Naive thymus-derived CD4-positive, alpha-beta T cell (primary cell): ENCODE measurements around the gene ADO. TPM values are rescaled to one million over a fixed set of nuclear protein-coding genes. Genes with fewer than 3 reads are reported as not detected.

ENCODE experiments used
- ATAC-seq: fragments of 150-1000 bp; cut with Tn5 transposase; 2 replicates; pipeline ENCODE4 v1.10.0; 2021; ENCODE audit warnings: mild to moderate bottlenecking, moderate library complexity
- CTCF ChIA-PET: fragments of 350-600 bp; sonication (Branson Sonifier 250); formaldehyde crosslinking; loops from one replicate; lab custom pipeline; 2021; ENCODE audit warnings: antibody characterized with exemption; lab: Charles Lee
- POLR2A ChIA-PET: fragments of 350-600 bp; sonication (Branson Sonifier 250); formaldehyde crosslinking; loops from one replicate; lab custom pipeline; 2021; ENCODE audit warnings: antibody characterized with exemption, inconsistent platforms; lab: Charles Lee
- DNase-seq, 9 donors: peaks; one replicate each; pipeline versions ENCODE4 v3.0.0 to v3.0.0-alpha.2; 2020 to 2022; ENCODE audit warnings: mixed read lengths in 1 of 9
- H3K27ac ChIP-seq: one replicate; pipeline ENCODE4 v1.7.0; 2013; ENCODE audit warnings: mild to moderate bottlenecking, low read depth, low read length, moderate library complexity
- H3K27me3 ChIP-seq, 2 donors: one replicate each; pipeline ENCODE4 v1.7.0; 2013; ENCODE audit warnings: low read length in 2 of 2, mild to moderate bottlenecking in 2 of 2, moderate library complexity in 2 of 2; ENCODE audit not compliant: control insufficient read depth in 2 of 2, insufficient read depth in 2 of 2
- H3K36me3 ChIP-seq, 3 experiments: 1 replicate in 2 of 3; 2 replicates in 1 of 3; pipeline ENCODE4 v1.7.0; 2013; ENCODE audit warnings: low read length in 3 of 3, mild to moderate bottlenecking in 3 of 3, moderate library complexity in 1 of 3; ENCODE audit not compliant: insufficient read depth in 3 of 3, control insufficient read depth in 2 of 3
- H3K4me1 ChIP-seq, 2 donors: one replicate each; pipeline ENCODE4 v1.7.0; 2013; ENCODE audit warnings: low read length in 2 of 2, mild to moderate bottlenecking in 2 of 2, moderate library complexity in 1 of 2; ENCODE audit not compliant: control insufficient read depth in 2 of 2, insufficient read depth in 2 of 2
- H3K4me3 ChIP-seq: 2 replicates; pipeline ENCODE4 v1.7.0; 2013; ENCODE audit warnings: mild to moderate bottlenecking, low read length
- H3K9me3 ChIP-seq, 3 experiments: 1 replicate in 2 of 3; 2 replicates in 1 of 3; pipeline ENCODE4 v1.7.0; 2013; ENCODE audit warnings: low read length in 3 of 3; ENCODE audit not compliant: control insufficient read depth in 2 of 3
- H3K27ac Mint-ChIP-seq, 9 donors: one replicate each; pipeline ENCODE4 v1.8.0; 2020 to 2022; ENCODE audit warnings: mixed read lengths in 9 of 9, mild to moderate bottlenecking in 8 of 9, moderate library complexity in 5 of 9, inconsistent platforms in 2 of 9
- H3K27me3 Mint-ChIP-seq, 5 donors: one replicate each; pipeline ENCODE4 v1.8.0; 2021 to 2022; ENCODE audit warnings: mixed read lengths in 5 of 5, mild to moderate bottlenecking in 1 of 5
- H3K36me3 Mint-ChIP-seq, 5 donors: one replicate each; pipeline ENCODE4 v1.8.0; 2020 to 2022; ENCODE audit warnings: mixed read lengths in 5 of 5, mild to moderate bottlenecking in 3 of 5, inconsistent platforms in 1 of 5
- H3K4me1 Mint-ChIP-seq, 7 donors: one replicate each; pipeline ENCODE4 v1.8.0; 2020 to 2022; ENCODE audit warnings: mixed read lengths in 7 of 7, mild to moderate bottlenecking in 3 of 7, inconsistent platforms in 1 of 7
- H3K4me3 Mint-ChIP-seq, 10 donors: one replicate each; pipeline ENCODE4 v1.8.0; 2020 to 2022; ENCODE audit warnings: mild to moderate bottlenecking in 10 of 10, mixed read lengths in 10 of 10, moderate library complexity in 6 of 10, inconsistent platforms in 2 of 10
- H3K9me3 Mint-ChIP-seq, 11 donors: one replicate each; pipeline ENCODE4 v1.8.0; 2020 to 2022; ENCODE audit warnings: mixed read lengths in 11 of 11, mild to moderate bottlenecking in 4 of 11, inconsistent platforms in 1 of 11, moderate library complexity in 1 of 11
- intact Hi-C, 2 donors: fragments of 100-400 bp; cut with micrococcal nuclease; formaldehyde crosslinking; loops; one replicate each; pipeline ENCODE4 v1.15.1; 2023
- polyA plus RNA-seq, 2 donors: library from polyadenylated mRNA; unstranded; fragments of 300-500 nt; fragmentation: Illumina TruSeq; gene quantifications; one replicate each; pipeline ENCODE4 v1.2.3, GENCODE V29; 2021
- total RNA-seq, 6 experiments: library from RNA in 5 of 6; stranded (reverse) in 5 of 6; gene quantifications; 1 replicate in 5 of 6; 2 replicates in 1 of 6; pipeline ENCODE4 v1.2.3 and lab custom pipeline; 2021 to 2026

The ADO gene
- total and polyA plus RNA-seq, 7 experiments from 2014 or later = 2.0 to 21.3 (median 12.4) TPM

DNA sequence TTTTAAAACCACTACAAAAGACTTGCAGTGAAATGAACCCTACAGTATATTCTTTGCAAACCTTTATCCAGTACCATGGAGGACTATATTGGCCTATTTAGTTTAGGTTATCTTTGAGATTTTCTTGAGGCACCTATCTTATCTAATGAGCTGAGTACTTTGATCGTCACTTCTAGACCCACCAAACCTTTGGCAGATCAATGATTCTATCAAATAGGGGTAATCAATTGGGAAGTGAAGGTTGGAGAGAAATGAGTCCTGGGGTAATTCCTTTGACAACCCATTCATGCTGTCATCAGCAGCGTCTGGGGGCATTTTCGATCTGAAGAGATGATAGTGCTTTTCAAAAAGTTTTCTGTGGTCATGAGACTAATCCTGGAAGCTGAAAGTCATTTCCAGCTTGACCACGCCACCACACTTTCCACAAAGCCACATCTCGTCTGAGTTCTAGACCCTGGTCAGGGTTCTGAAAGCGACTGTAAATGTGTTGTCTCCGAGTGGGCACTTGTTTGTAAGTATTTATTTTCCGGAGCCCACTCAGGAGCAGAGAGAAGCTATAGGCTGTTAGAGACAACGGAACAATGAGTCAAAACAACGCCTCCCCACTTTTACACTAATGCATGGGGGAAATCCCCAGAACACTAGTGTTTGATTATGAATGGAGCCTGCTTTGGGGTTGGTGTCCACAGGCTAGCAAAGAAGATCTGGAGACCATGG is 6.8 kb downstream of the ADO start:
- H3K4me1 Mint-ChIP-seq = peaks cover 42 to 80% (median 74%) of the 10 kb centered on the region in 7 donors
- H3K9me3 Mint-ChIP-seq = no peaks in the 10 kb centered on the region

DNA sequence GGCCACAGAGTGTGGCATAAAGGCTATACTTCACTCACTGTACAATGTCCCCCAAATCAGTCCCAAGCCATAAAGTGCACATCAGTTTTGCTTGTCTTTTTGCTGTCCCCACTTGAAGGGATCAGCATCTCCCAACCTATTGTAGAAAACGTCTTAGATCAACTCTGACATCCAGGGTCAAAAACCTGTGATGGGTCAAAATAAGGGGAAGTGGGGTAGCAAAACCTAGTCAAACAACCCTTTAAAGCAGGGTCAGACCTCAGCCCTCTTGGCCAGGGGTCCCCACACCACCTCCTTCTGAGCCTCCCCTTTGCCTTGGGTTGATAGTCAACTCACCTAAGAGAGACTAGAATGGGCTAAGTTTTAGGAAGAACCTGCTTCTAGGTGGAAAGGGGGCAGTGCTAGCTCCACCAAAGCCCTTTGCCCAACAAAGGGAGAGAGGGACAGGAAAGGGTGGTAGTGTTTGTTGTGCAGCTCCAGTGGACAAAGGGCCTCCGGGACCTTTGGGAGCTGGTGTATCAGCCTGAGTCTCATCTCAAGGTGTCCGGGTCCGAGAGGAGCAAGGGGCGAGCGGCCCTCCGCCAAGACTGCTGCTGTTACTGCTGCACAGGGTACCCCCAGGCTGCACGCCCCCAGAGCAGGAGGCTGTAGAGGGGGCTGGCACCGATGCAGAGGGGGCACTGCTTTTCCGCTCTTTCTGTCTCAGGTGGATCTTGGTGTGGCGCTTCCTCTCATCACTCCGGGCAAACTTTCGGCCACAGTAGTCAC is 8.3 kb downstream of the ADO start:
- no peak overlapping the region for H3K4me3 ChIP-seq
- Mint-ChIP-seq H3K27ac (no peak overlapping the region), H3K27me3 (peaks cover 0 to 42% (median 7%) of the 10 kb centered on the region in 5 donors), H3K4me1 (peaks cover 38 to 74% (median 64%) of the 10 kb centered on the region in 7 donors), H3K9me3 (peaks cover 0 to 2% (median 0%) of the 10 kb centered on the region in 11 donors), H3K4me3 (peak overlapping the region in 5 of 10 donors; percentile 24 to 98 (median 41)), H3K36me3 (peaks cover 0 to 31% (median 0%) of the 10 kb centered on the region in 5 donors)
- intact Hi-C loops = loop anchor here in 1 of 2 donors (10.0 kb wide), 1 partner anchor 548 kb away; the partner anchor contains the start of gene RTKN2
- no peak for ATAC-seq
- no peaks in the 10 kb centered on the region for H3K9me3 ChIP-seq
- no peak overlapping the region for H3K27ac ChIP-seq
- H3K4me1 ChIP-seq = peaks cover 11 to 13% of the 10 kb centered on the region in 2 donors
- POLR2A ChIA-PET = interaction anchor here (5.8 kb wide), 1 partner anchor 8 kb away, joined by 80 read pairs; the partner anchor contains the start of gene ADO
- H3K36me3 ChIP-seq = no peaks in the 10 kb centered on the region
- CTCF ChIA-PET = no interaction called here
- no peaks in the 10 kb centered on the region for H3K27me3 ChIP-seq
- DNase-seq = no peak

More for the DNA sequence above, 6.8 kb downstream of the ADO start:
- no peaks in the 10 kb centered on the region for H3K27me3 ChIP-seq
- Mint-ChIP-seq H3K36me3 (peaks cover 0 to 37% (median 8%) of the 10 kb centered on the region in 5 donors), H3K4me3 (peak overlapping the region in 1 of 10 donors; percentile 59), H3K27ac (peak overlapping the region in 3 of 9 donors; percentile 9 to 67 (median 14)), H3K27me3 (peaks cover 0 to 37% (median 7%) of the 10 kb centered on the region in 5 donors)
- ATAC-seq = no peak
- CTCF ChIA-PET = no interaction called here
- H3K36me3 ChIP-seq = no peaks in the 10 kb centered on the region
- intact Hi-C loops = loop anchor here in 1 of 2 donors (10.0 kb wide), 1 partner anchor 547 kb away; the partner anchor contains the start of gene RTKN2
- H3K4me3 ChIP-seq = no peak overlapping the region
- POLR2A ChIA-PET = interaction anchor here (0.6 to 1.1 kb wide), 2 partner anchors 174 to 280 kb away, joined by 3 read pairs; no protein-coding TSS in a partner anchor
- no peaks in the 10 kb centered on the region for H3K9me3 ChIP-seq
- no peak overlapping the region for H3K27ac ChIP-seq
- peaks cover 19 to 22% of the 10 kb centered on the region in 2 donors for H3K4me1 ChIP-seq
- DNase-seq = peak in 1 of 9 donors; percentile 80

DNA sequence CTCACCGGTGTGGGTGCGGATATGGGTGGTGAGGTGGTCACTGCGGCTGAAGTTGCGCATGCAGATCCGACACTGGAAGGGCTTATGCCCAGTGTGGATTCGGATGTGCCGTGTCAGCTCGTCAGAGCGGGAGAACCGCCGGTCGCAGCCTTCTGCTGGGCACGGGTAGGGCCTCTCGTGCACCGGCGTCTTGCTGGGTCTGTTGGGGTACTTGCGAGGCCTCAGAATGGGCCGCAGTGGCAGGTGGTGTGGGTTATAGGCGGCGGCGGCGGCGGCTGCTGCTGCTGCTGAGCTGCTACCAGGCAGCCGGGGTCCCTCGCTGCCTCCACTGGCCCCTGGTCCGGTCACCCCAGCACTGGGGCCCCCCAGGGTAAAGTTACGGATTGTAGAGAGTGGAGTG is 8.9 kb downstream of the ADO start:
- Histone ChIP-seq H3K36me3 (no peaks in the 10 kb centered on the region), H3K4me3 (no peak overlapping the region), H3K27ac (no peak overlapping the region), H3K4me1 (peaks cover 16 to 17% of the 10 kb centered on the region in 2 donors), H3K9me3 (no peaks in the 10 kb centered on the region), H3K27me3 (no peaks in the 10 kb centered on the region)
- peaks cover 5 to 46% (median 7%) of the 10 kb centered on the region in 5 donors for H3K27me3 Mint-ChIP-seq
- CTCF ChIA-PET = no interaction called here
- H3K9me3 Mint-ChIP-seq = peaks cover 0 to 2% (median 0%) of the 10 kb centered on the region in 11 donors
- peaks cover 41 to 72% (median 62%) of the 10 kb centered on the region in 7 donors for H3K4me1 Mint-ChIP-seq
- ATAC-seq (no peak), DNase-seq (no peak)
- H3K36me3 Mint-ChIP-seq = peaks cover 0 to 28% (median 0%) of the 10 kb centered on the region in 5 donors
- intact Hi-C loops = loop anchor here in 1 of 2 donors (10.0 kb wide), 1 partner anchor 549 kb away; the partner anchor contains the start of gene RTKN2
- peak overlapping the region in 9 of 10 donors; percentile 25 to 100 (median 95) for H3K4me3 Mint-ChIP-seq
- peak overlapping the region in 2 of 9 donors; percentile 28 to 71 for H3K27ac Mint-ChIP-seq
- POLR2A ChIA-PET = interaction anchor here (1.1 to 5.8 kb wide), 2 partner anchors 9 to 319 kb away, joined by 7 to 80 read pairs; partner anchors contain the start of gene ADO

DNA sequence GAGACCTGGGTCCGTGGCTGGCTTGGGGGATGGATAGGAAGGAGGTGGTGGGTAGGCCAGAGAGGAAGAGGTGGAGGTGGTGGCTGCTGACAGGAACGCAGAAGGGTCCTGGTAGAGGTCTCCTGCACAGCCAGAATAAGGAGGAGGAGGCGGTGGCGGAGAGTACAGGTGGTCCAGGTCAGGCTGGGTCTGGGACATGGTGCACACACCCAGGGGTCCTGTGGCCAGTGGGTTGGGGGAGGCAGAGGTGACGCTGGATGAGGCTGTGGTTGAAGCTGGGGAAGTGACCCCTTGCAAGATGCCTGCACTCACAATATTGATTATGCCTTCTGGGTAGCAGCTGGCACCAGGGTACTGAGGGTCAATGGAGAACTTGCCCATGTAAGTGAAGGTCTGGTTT is 9.5 kb downstream of the ADO start:
- ChIA-PET POLR2A (interaction anchor here (0.6 to 5.8 kb wide), 4 partner anchors 9 to 320 kb away, joined by 3 to 80 read pairs (median 5); partner anchors contain the start of gene ADO), CTCF (no interaction called here)
- Mint-ChIP-seq H3K27me3 (peaks cover 5 to 48% (median 9%) of the 10 kb centered on the region in 5 donors), H3K4me1 (peaks cover 40 to 70% (median 59%) of the 10 kb centered on the region in 7 donors), H3K36me3 (peaks cover 0 to 24% (median 0%) of the 10 kb centered on the region in 5 donors), H3K4me3 (peak overlapping the region; percentile 76 to 100 (median 92)), H3K9me3 (peaks cover 0 to 2% (median 0%) of the 10 kb centered on the region in 11 donors), H3K27ac (peak overlapping the region in 6 of 9 donors; percentile 6 to 71 (median 33))
- no peaks in the 10 kb centered on the region for H3K36me3 ChIP-seq
- H3K27me3 ChIP-seq = no peaks in the 10 kb centered on the region
- no peaks in the 10 kb centered on the region for H3K9me3 ChIP-seq
- no peak overlapping the region for H3K27ac ChIP-seq
- ATAC-seq = no peak
- peaks cover 17 to 20% of the 10 kb centered on the region in 2 donors for H3K4me1 ChIP-seq
- peak in 1 of 9 donors; percentile 27 for DNase-seq
- intact Hi-C loops = loop anchor here in 1 of 2 donors (10.0 kb wide), 1 partner anchor 549 kb away; the partner anchor contains the start of gene RTKN2
- no peak overlapping the region for H3K4me3 ChIP-seq

DNA sequence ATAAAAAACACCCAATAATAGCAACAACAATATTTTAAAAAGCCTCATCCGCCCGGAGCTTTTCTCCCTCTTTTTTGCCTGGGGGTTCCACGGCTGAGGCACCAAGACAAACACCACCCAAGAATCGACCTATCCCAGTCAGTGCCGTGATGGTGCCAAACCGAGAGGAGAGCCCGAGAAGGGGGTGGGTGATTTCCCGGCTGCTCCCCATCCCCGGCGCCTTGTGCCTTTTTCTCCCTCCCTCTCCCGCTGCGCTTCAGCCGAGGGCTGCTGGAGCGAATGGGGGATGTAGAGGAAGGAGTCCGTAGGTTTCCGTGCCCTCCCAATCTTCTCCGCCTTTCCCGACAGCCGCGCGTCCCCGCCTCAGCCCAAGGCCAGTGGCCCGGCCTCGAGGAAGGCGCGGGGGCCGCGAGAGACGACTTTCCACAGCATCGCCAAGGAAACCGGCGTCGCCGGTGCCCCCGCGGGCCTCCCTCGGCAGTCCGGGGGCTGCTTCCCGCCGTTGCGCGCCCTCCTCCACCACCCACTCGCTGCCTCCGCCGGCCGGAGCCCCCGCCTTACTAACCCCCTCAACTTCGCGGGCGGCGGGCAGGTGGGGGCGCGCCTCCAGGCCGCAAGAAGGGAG is 10.3 kb downstream of the ADO start:
- H3K4me1 ChIP-seq = peaks cover 17 to 23% of the 10 kb centered on the region in 2 donors
- H3K4me1 Mint-ChIP-seq = peaks cover 40 to 72% (median 60%) of the 10 kb centered on the region in 7 donors
- no peak for ATAC-seq

More for the DNA sequence above, 10.3 kb downstream of the ADO start:
- ChIA-PET CTCF (interaction anchor here (1.0 kb wide), 1 partner anchor 205 kb away, joined by 3 read pairs; no protein-coding TSS in a partner anchor), POLR2A (interaction anchor here (0.6 to 5.8 kb wide), 5 partner anchors 10 to 321 kb away, joined by 3 to 80 read pairs (median 7); partner anchors contain the start of gene ADO)
- Mint-ChIP-seq H3K27ac (peak overlapping the region in 7 of 9 donors; percentile 15 to 67 (median 39)), H3K36me3 (peaks cover 0 to 24% (median 0%) of the 10 kb centered on the region in 5 donors), H3K4me3 (peak overlapping the region; percentile 89 to 100 (median 98)), H3K9me3 (peaks cover 0 to 2% (median 0%) of the 10 kb centered on the region in 11 donors), H3K27me3 (peaks cover 13 to 57% (median 17%) of the 10 kb centered on the region in 5 donors)
- Histone ChIP-seq H3K9me3 (no peaks in the 10 kb centered on the region), H3K4me3 (peak overlapping the region; percentile 69), H3K27me3 (peaks cover 3 to 7% of the 10 kb centered on the region in 2 donors), H3K27ac (no peak overlapping the region), H3K36me3 (no peaks in the 10 kb centered on the region)
- intact Hi-C loops = loop anchor here (5.0 to 10.0 kb wide), 5 partner anchors 123 to 907 kb away; partner anchors contain the start of gene RTKN2 (in 2 of the 2)
- peak in 5 of 9 donors; percentile 7 to 65 (median 24) for DNase-seq
